ENCODE measurements around the gene KAZALD1.

KAZALD1 gene

GRCh38 chr10:101095550-101096213 lies 33.9 kb downstream of the KAZALD1 start:
- peak; percentile 72 for DNase-seq

GRCh38 chr10:101096378-101096777 lies 34.6 kb downstream of the KAZALD1 start:
- DNase-seq, result no peak

- DNase-seq, result no peak
Measured at GRCh38 chr10:101097881-101098280, 36.1 kb downstream of the KAZALD1 start.

GRCh38 chr10:101099901-101100300 lies 38.1 kb downstream of the KAZALD1 start:
- no peak for DNase-seq

- DNase-seq, result no peak
Measured at GRCh38 chr10:101101372-101101881, 39.6 kb downstream of the KAZALD1 start.

- DNase-seq, result no peak
Measured at GRCh38 chr10:101103430-101103829, 41.6 kb downstream of the KAZALD1 start.

- DNase-seq, result no peak
Measured at GRCh38 chr10:101106351-101106750, 44.6 kb downstream of the KAZALD1 start.

GRCh38 chr10:101107771-101108170 lies 46.0 kb downstream of the KAZALD1 start:
- DNase-seq, result no peak

GRCh38 chr10:101110856-101111523 lies 49.2 kb downstream of the KAZALD1 start:
- DNase-seq, result no peak

- no peak for DNase-seq
Measured at GRCh38 chr10:101111547-101111946, 49.8 kb downstream of the KAZALD1 start.

GRCh38 chr10:101112799-101113594 lies 51.2 kb downstream of the KAZALD1 start:
- DNase-seq, result no peak

GRCh38 chr10:101113890-101114403 lies 52.2 kb downstream of the KAZALD1 start:
- DNase-seq, result no peak

- no peak for DNase-seq
Measured at GRCh38 chr10:101114646-101115045, 52.9 kb downstream of the KAZALD1 start.
